ENCODE data around the gene APOD. TPM values are rescaled to one million over a fixed set of nuclear protein-coding genes. Genes with fewer than 3 reads are reported as not detected.

Gene APOD
- total and polyA plus RNA-seq, 2 experiments from 2014 or later, result 9.6 to 27.9 TPM

- H3K4me2 ChIP-seq, result peak overlapping the region; percentile 77
- H3K27ac ChIP-seq, result no peak overlapping the region
- H3K9me3 ChIP-seq (ENCODE audit: low read depth), result no peaks in the 10 kb centered on the region
- no peaks in the 10 kb centered on the region for H3K9me2 ChIP-seq (replicated peaks; ENCODE audit: insufficient read depth)
- peaks cover 30% of the 10 kb centered on the region for H4K20me1 ChIP-seq (ENCODE audit: insufficient read depth, poor library complexity, severe bottlenecking)
- no peaks in the 10 kb centered on the region for H3K27me3 ChIP-seq
- no peaks in the 10 kb centered on the region for H3K36me3 ChIP-seq (replicated peaks; ENCODE audit: insufficient read depth, low read depth)
- H2AFZ ChIP-seq, result peak overlapping the region; percentile 80
- DNase-seq (ENCODE audit: low spot score), result no peak
- peaks cover 27% of the 10 kb centered on the region for H3K4me1 ChIP-seq (ENCODE audit: insufficient read depth)
- TF ChIP-seq EZH2phosphoT487 (IDR thresholded peaks at IDR 0.05; ENCODE audit: low read depth, severe bottlenecking, unreplicated experiment) (no peak), CTCF (IDR thresholded peaks at IDR 0.05; ENCODE audit: poor library complexity) (no peak), EZH2 (IDR thresholded peaks at IDR 0.05; ENCODE audit: borderline replicate concordance) (no peak)
- peaks cover 36% of the 10 kb centered on the region for H3K79me2 ChIP-seq
- no peak overlapping the region for H3K4me3 ChIP-seq
- 75% methylated on average over 4 of the region's 4 CpGs for WGBS (ENCODE audit: low lambda C conversion rate, missing lambda C conversion rate)
Observed at GRCh38 chr3:195544230-195544536, 39.6 kb downstream of the APOD start.

DNA sequence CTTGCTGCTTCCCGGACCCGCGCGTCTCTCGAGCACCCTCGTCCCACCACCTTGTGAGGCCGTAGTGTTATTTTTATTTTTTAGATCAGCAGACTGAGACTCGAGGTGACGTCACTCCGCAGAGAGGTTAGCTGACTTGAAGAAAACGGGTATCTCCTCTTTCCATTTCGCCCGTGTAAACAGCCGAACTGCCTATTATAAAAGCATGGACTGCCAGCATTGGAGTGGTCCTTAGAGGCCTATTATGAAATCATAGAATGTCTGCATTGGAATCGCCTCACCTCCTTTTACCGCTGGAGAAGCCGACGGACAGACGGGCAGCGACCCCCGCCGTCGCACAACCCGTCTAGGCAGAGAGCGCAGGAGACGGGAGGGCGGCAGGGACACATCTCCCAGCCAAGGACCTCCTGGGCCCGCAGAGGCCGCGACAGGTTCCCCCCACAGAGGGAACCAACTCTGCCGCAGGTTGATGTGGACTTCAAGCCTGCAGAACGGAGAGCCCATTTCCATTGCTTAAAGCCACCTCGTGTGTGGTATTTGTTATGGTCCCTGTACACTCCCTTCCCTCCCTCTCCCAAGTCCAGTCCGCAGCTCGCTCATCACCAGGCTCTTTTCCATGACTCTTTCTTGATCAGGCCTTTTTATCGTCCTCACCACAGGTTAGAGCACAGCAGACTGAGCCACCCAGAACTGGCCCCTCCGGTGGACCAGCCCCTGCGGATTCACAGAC is 40.1 kb downstream of the APOD start:
- WGBS (ENCODE audit: low lambda C conversion rate, missing lambda C conversion rate), result 18% methylated on average over 38 of the region's 38 CpGs
- peak overlapping the region; percentile 80 for H2AFZ ChIP-seq
- H4K20me1 ChIP-seq (ENCODE audit: insufficient read depth, poor library complexity, severe bottlenecking), result peaks cover 36% of the 10 kb centered on the region
- peaks cover 27% of the 10 kb centered on the region for H3K4me1 ChIP-seq (ENCODE audit: insufficient read depth)
- H3K27ac ChIP-seq, result peak overlapping the region; percentile 6
- no peaks in the 10 kb centered on the region for H3K27me3 ChIP-seq
- peaks cover 41% of the 10 kb centered on the region for H3K79me2 ChIP-seq
- TF ChIP-seq EZH2phosphoT487 (IDR thresholded peaks at IDR 0.05; ENCODE audit: low read depth, severe bottlenecking, unreplicated experiment) (no peak), CTCF (IDR thresholded peaks at IDR 0.05; ENCODE audit: poor library complexity) (no peak)
- H3K9me2 ChIP-seq (replicated peaks; ENCODE audit: insufficient read depth), result no peaks in the 10 kb centered on the region
- peak overlapping the region; percentile 45 for H3K4me3 ChIP-seq
- no peaks in the 10 kb centered on the region for H3K9me3 ChIP-seq (ENCODE audit: low read depth)
- no peaks in the 10 kb centered on the region for H3K36me3 ChIP-seq (replicated peaks; ENCODE audit: insufficient read depth, low read depth)
- H3K4me2 ChIP-seq, result peak overlapping the region; percentile 77
- no peak for DNase-seq (ENCODE audit: low spot score)

DNA sequence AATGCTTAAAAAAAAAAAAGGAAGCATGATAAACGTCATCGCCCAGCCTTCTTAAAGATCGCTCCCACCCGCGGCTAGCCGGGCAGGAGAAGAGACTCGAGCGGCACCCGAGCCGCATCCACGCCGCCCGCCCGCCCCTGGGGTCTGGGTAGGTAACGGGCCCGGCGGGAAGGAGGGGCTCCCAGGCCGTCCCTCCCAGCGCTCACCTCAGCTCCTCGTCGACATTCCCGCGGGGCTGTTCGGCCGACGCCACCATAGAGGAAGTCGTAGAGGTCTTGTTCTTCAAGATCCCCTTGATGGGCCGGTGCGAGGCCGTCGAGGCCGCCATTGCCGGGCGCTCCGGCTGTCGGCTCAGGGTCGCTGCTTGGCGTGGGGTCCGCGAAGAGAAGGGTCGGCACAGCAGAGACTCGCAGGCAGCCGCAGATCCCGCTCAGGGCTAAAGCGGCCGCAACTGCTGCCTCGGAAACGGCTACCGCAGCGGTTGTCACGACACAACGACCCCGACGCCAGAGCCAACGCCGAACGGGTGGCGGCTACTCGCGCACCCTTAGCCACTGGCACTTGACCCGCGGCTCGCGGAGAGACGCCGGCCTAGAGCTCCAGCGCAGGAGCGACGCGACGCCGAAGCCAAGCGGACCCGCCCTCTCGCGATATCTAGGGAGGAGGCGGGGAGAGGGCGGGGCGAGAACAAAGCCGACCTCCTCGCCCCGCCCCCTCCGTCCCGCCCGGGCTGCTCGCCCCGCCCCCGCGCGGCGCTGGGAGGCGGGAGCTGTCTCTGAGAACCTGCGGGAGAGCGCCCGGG is 40.8 kb downstream of the APOD start, which contains the start of gene PPP1R2:
PPP1R2 (minus strand) TSS at position 628 of the 802 bp plus-strand sequence; CDS start at position 328, 300 bp downstream.
- Histone ChIP-seq H3K9me3 (ENCODE audit: low read depth) (no peaks in the 10 kb centered on the region), H3K4me1 (ENCODE audit: insufficient read depth) (peaks cover 24% of the 10 kb centered on the region), H3K9me2 (replicated peaks; ENCODE audit: insufficient read depth) (no peaks in the 10 kb centered on the region), H3K27me3 (no peaks in the 10 kb centered on the region), H4K20me1 (ENCODE audit: insufficient read depth, poor library complexity, severe bottlenecking) (peaks cover 43% of the 10 kb centered on the region), H3K79me2 (peaks cover 49% of the 10 kb centered on the region), H3K4me3 (peak within 1 kb of the TSS; percentile 84), H2AFZ (peak within 1 kb of the TSS; percentile 80), H3K27ac (peak within 1 kb of the TSS; percentile 95), H3K4me2 (peak within 1 kb of the TSS; percentile 77), H3K36me3 (replicated peaks; ENCODE audit: insufficient read depth, low read depth) (no peaks in the 10 kb centered on the region)
- peak; percentile 97 for DNase-seq (ENCODE audit: low spot score)
- TF ChIP-seq EZH2phosphoT487 (IDR thresholded peaks at IDR 0.05; ENCODE audit: low read depth, severe bottlenecking, unreplicated experiment), result no peak
- no peak for TF ChIP-seq EZH2 (IDR thresholded peaks at IDR 0.05; ENCODE audit: borderline replicate concordance)
- no peak for TF ChIP-seq CTCF (IDR thresholded peaks at IDR 0.05; ENCODE audit: poor library complexity)
- WGBS (ENCODE audit: low lambda C conversion rate, missing lambda C conversion rate), result under 1% methylated on average over 64 of the region's 95 CpGs

All from hepatocyte (in vitro differentiated cells).